ENCODE data around the gene EWSR1.
A peak's percentile ranks its signal among the peaks of the same experiment; 100 is the strongest.

The EWSR1 gene

GRCh38 chr22:29270475-29271271, 2.6 kb downstream of the EWSR1 start:
- H4K20me1 ChIP-seq (ENCODE audit: insufficient read depth, low read length) = peaks cover 76% of the 10 kb centered on the region
- H3K9ac ChIP-seq (ENCODE audit: low read depth, low read length) = peak overlapping the region; percentile 97

GRCh38 chr22:29272624-29273023, 4.6 kb downstream of the EWSR1 start:
- peaks cover 90% of the 10 kb centered on the region for H4K20me1 ChIP-seq (ENCODE audit: insufficient read depth, low read length)
- H2AFZ ChIP-seq (ENCODE audit: low read depth, low read length) = no peak overlapping the region
- TF ChIP-seq CTCF (IDR thresholded peaks at IDR 0.05; ENCODE audit: borderline replicate concordance, extremely low read depth, low read length, poor library complexity, severe bottlenecking) (no peak), EZH2 (IDR thresholded peaks at IDR 0.05; ENCODE audit: borderline replicate concordance, low read depth, low read length, severe bottlenecking) (no peak)
- H3K4me2 ChIP-seq (ENCODE audit: insufficient read depth, low read length) = peak overlapping the region; percentile 74; the same call in 1 of the 2 replicates
- H3K4me3 ChIP-seq (ENCODE audit: low read depth in 1 of 2, low read length in 2 of 2) = peak overlapping the region in 1 of 2 experiments; percentile 6; a peak in 1 of 4 replicates
- no peaks in the 10 kb centered on the region for H3K9me3 ChIP-seq (ENCODE audit: insufficient read depth, low read length, severe bottlenecking)
- H3K36me3 ChIP-seq (ENCODE audit: insufficient read depth, low read length) = peaks cover 91% of the 10 kb centered on the region
- no peaks in the 10 kb centered on the region for H3K27me3 ChIP-seq (ENCODE audit: insufficient read depth, low read length, poor library complexity)
- ATAC-seq (ENCODE audit: insufficient read depth, low read depth) (no peak), DNase-seq (no peak)
- H3K9ac ChIP-seq (ENCODE audit: low read depth, low read length) = no peak overlapping the region
- H3K4me1 ChIP-seq (ENCODE audit: insufficient read depth, low read length) = peaks cover 49% of the 10 kb centered on the region
- H3K27ac ChIP-seq (ENCODE audit: low read length) = no peak overlapping the region
- H3K79me2 ChIP-seq (ENCODE audit: insufficient read depth, low read length) = peaks cover 100% of the 10 kb centered on the region

More at GRCh38 chr22:29270475-29271271, 2.6 kb downstream of the EWSR1 start:
- Histone ChIP-seq H3K79me2 (ENCODE audit: insufficient read depth, low read length) (peaks cover 100% of the 10 kb centered on the region), H3K36me3 (ENCODE audit: insufficient read depth, low read length) (peaks cover 85% of the 10 kb centered on the region), H2AFZ (ENCODE audit: low read depth, low read length) (no peak overlapping the region), H3K9me3 (ENCODE audit: insufficient read depth, low read length, severe bottlenecking) (no peaks in the 10 kb centered on the region), H3K4me3 (ENCODE audit: low read depth in 1 of 2, low read length in 2 of 2) (peak overlapping the region; percentile 67 to 86; a peak in 3 of 4 replicates), H3K27me3 (ENCODE audit: insufficient read depth, low read length, poor library complexity) (no peaks in the 10 kb centered on the region), H3K4me1 (ENCODE audit: insufficient read depth, low read length) (peaks cover 64% of the 10 kb centered on the region), H3K4me2 (ENCODE audit: insufficient read depth, low read length) (peak overlapping the region; percentile 74), H3K27ac (ENCODE audit: low read length) (peak overlapping the region; percentile 100; the same call in 1 of the 2 replicates)
- TF ChIP-seq EZH2 (IDR thresholded peaks at IDR 0.05; ENCODE audit: borderline replicate concordance, low read depth, low read length, severe bottlenecking) (no peak), CTCF (IDR thresholded peaks at IDR 0.05; ENCODE audit: borderline replicate concordance, extremely low read depth, low read length, poor library complexity, severe bottlenecking) (no peak)
- DNase-seq (no peak), ATAC-seq (ENCODE audit: insufficient read depth, low read depth) (no peak)

- Histone ChIP-seq H3K4me3 (ENCODE audit: low read depth in 1 of 2, low read length in 2 of 2) (no peak overlapping the region), H4K20me1 (ENCODE audit: insufficient read depth, low read length) (peaks cover 94% of the 10 kb centered on the region), H3K36me3 (ENCODE audit: insufficient read depth, low read length) (peaks cover 99% of the 10 kb centered on the region), H3K4me1 (ENCODE audit: insufficient read depth, low read length) (peaks cover 43% of the 10 kb centered on the region), H2AFZ (ENCODE audit: low read depth, low read length) (no peak overlapping the region), H3K79me2 (ENCODE audit: insufficient read depth, low read length) (peaks cover 100% of the 10 kb centered on the region), H3K4me2 (ENCODE audit: insufficient read depth, low read length) (peak overlapping the region; percentile 24; the same call in 1 of the 2 replicates), H3K27me3 (ENCODE audit: insufficient read depth, low read length, poor library complexity) (no peaks in the 10 kb centered on the region), H3K27ac (ENCODE audit: low read length) (no peak overlapping the region), H3K9ac (ENCODE audit: low read depth, low read length) (no peak overlapping the region), H3K9me3 (ENCODE audit: insufficient read depth, low read length, severe bottlenecking) (no peaks in the 10 kb centered on the region)
- DNase-seq (no peak), ATAC-seq (ENCODE audit: insufficient read depth, low read depth) (no peak)
- TF ChIP-seq EZH2 (IDR thresholded peaks at IDR 0.05; ENCODE audit: borderline replicate concordance, low read depth, low read length, severe bottlenecking) (no peak), CTCF (IDR thresholded peaks at IDR 0.05; ENCODE audit: borderline replicate concordance, extremely low read depth, low read length, poor library complexity, severe bottlenecking) (no peak)
Measured at GRCh38 chr22:29275167-29275566, 7.1 kb downstream of the EWSR1 start.

Measured in DND-41 (cell line).